Endometrial microvascular endothelial cells (primary cell): ENCODE measurements around the gene POTEG. TPM values are rescaled to one million over a fixed set of nuclear protein-coding genes. Genes with fewer than 3 reads are reported as not detected.
"Not testable (repeated sequence)": the region's sequence is repeated elsewhere in the genome, so short reads cannot be mapped to it uniquely, and the experiment has no call there.

ENCODE experiments used
- in situ Hi-C: cut with HindIII; loops from 2 replicates; pipeline ENCODE4 v1.10.0; 2017; ENCODE audit warnings: low sequenced_read_pairs, low pct_unique_long_range_greater_than_20kb; ENCODE audit errors: inconsistent ontology term
- total RNA-seq: library from RNA; depleted of rRNA; stranded (reverse); fragments of >200 nt; gene quantifications from one replicate; pipeline ENCODE4 v1.2.3, GENCODE V29; 2015; ENCODE audit errors: inconsistent ontology term

POTEG gene
- total RNA-seq: not detected

GRCh38 chr14:19434241-19434640 lies at the start of gene POTEG:
TSS of gene POTEG (minus strand) at chr14:19434341. CDS start at chr14:19434289, 52 bp downstream.
- in situ Hi-C loops: not testable (repeated sequence)

GRCh38 chr14:19482093-19482492 lies 48.0 kb upstream of the POTEG start:
- in situ Hi-C loops: not testable (repeated sequence)

- in situ Hi-C loops: not testable (repeated sequence)
Observed at GRCh38 chr14:19481421-19481820, 47.3 kb upstream of the POTEG start.

- in situ Hi-C loops: not testable (repeated sequence)
Observed at GRCh38 chr14:19480491-19480890, 46.4 kb upstream of the POTEG start.

GRCh38 chr14:19445761-19446160 lies 11.6 kb upstream of the POTEG start:
- in situ Hi-C loops: not testable (repeated sequence)

- in situ Hi-C loops: not testable (repeated sequence)
Observed at GRCh38 chr14:19439826-19440225, 5.7 kb upstream of the POTEG start.

- in situ Hi-C loops: not testable (repeated sequence)
Observed at GRCh38 chr14:19439219-19439618, 5.1 kb upstream of the POTEG start.

- in situ Hi-C loops: not testable (repeated sequence)
Observed at GRCh38 chr14:19437126-19437443, 2.9 kb upstream of the POTEG start.

- in situ Hi-C loops: not testable (repeated sequence)
Observed at GRCh38 chr14:19436311-19437125, 2.4 kb upstream of the POTEG start.

GRCh38 chr14:19435852-19436251 lies 1.7 kb upstream of the POTEG start:
- in situ Hi-C loops: not testable (repeated sequence)

GRCh38 chr14:19434891-19435290 lies 750 bp upstream of the POTEG start:
- in situ Hi-C loops: not testable (repeated sequence)

GRCh38 chr14:19433765-19434164 lies 376 bp downstream of the POTEG start:
- in situ Hi-C loops: not testable (repeated sequence)

GRCh38 chr14:19408519-19408918 lies 25.6 kb downstream of the POTEG start:
- in situ Hi-C loops: not testable (repeated sequence)

- in situ Hi-C loops: not testable (repeated sequence)
Observed at GRCh38 chr14:19402097-19402496, 32.0 kb downstream of the POTEG start.

GRCh38 chr14:19394727-19395126 lies 39.4 kb downstream of the POTEG start:
- in situ Hi-C loops: not testable (repeated sequence)

GRCh38 chr14:19390230-19390629 lies 43.9 kb downstream of the POTEG start:
- in situ Hi-C loops: not testable (repeated sequence)

- in situ Hi-C loops: not testable (repeated sequence)
Observed at GRCh38 chr14:19388741-19389140, 45.4 kb downstream of the POTEG start.

GRCh38 chr14:19386996-19387395 lies 47.1 kb downstream of the POTEG start:
- in situ Hi-C loops: not testable (repeated sequence)

- in situ Hi-C loops: not testable (repeated sequence)
Observed at GRCh38 chr14:19386309-19386708, 47.8 kb downstream of the POTEG start.

- in situ Hi-C loops: not testable (repeated sequence)
Observed at GRCh38 chr14:19384088-19384781, 49.9 kb downstream of the POTEG start.
